Bronchial epithelial cell (primary cell): ENCODE measurements around the gene CSAD. TPM values are rescaled to one million over a fixed set of nuclear protein-coding genes. Genes with fewer than 3 reads are reported as not detected.

ENCODE experiments used
- DNase-seq: peaks from one replicate; pipeline ENCODE4 v3.0.0-alpha.2; 2010; ENCODE audit warnings: low read depth
- FAIRE-seq: peaks from 2 replicates; lab custom pipeline; 2011; peaks lifted over from hg19 to GRCh38; lab: Jason Lieb, UNC
- H3K27me3 ChIP-seq: 2 replicates; pipeline ENCODE4 v1.5.1; 2011; ENCODE audit warnings: low read length; ENCODE audit not compliant: control insufficient read depth, insufficient read depth
- H3K36me3 ChIP-seq: 2 replicates; pipeline ENCODE4 v1.5.1; 2011; ENCODE audit warnings: low read length; ENCODE audit not compliant: control insufficient read depth, insufficient read depth
- H3K4me3 ChIP-seq: 2 replicates; pipeline ENCODE4 v1.5.1; 2011; ENCODE audit warnings: mild to moderate bottlenecking, low read depth, low read length, control low read depth
- CTCF ChIP-seq: IDR thresholded peaks from 2 replicates; pipeline ENCODE4 v1.5.1; 2011; ENCODE audit warnings: mild to moderate bottlenecking, moderate library complexity, low read length, control low read depth, inconsistent platforms; ENCODE audit not compliant: insufficient read depth, severe bottlenecking
- total RNA-seq: library from RNA; depleted of rRNA; stranded (reverse); fragments of >200 nt; gene quantifications from 2 replicates; pipeline ENCODE4 v1.2.1, GENCODE V29; 2014

The CSAD gene
- total RNA-seq, 1 donor from 2014 or later = 6.6 TPM

DNA sequence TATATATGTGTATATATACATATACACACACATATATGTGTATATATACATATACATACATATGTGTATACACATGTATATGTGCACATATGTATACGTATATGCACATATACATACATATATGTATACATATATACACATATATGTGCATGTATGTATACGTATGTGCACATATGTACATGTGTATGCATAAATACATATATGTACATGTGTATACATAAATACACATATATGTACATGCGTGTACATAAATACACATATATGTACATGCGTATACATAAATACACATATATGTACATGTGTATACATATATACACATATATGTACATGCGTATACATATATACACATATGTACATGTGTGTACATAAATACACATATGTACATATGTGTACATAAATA is 33.5 kb downstream of the CSAD start:
- no peak for FAIRE-seq
- DNase-seq = no peak
- Histone ChIP-seq H3K36me3 (no peaks in the 10 kb centered on the region), H3K4me3 (no peak overlapping the region), H3K27me3 (no peaks in the 10 kb centered on the region)
- no peak for TF ChIP-seq CTCF

DNA sequence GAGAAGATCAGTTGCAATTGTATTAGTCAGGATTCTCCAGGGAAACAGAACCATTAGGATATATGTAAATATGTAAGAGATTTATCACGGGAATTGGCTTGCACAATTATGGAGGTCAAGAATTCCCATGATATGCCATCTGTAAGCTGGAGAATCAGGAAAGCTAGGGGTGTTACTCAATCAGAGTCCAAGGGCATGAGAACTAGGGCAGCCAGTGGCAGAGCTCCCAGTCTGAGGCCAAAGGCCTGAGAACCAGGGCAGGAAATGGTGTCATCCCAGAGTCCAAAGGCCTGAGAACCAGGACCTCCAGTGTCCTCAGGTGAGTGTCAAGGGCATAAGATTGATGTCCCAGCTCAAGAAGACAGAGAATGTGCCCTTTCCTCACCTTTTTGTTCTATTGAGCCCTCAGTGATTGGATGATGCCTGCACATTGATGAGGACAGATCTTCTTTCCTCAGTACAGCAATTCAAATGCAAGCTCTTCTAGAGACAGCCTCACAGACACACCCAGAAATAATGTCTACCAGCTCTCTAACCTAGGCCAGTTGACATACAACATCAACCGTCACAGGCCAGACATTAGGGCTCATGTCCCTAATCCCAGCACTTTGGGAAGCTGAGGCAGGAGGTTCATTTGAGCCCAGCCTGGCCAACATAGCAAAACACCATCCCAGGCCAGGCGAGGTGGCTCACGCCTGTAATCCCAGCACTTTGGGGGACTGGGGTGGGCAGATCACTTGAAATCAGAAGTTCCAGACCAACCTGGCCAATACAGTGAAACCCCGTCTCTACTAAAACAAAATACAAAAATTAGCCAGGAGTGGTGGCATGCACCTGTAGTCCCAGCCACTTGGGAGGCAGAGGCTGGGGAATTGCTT is 35.1 kb downstream of the CSAD start:
- DNase-seq = peak; percentile 14
- Histone ChIP-seq H3K36me3 (no peaks in the 10 kb centered on the region), H3K4me3 (no peak overlapping the region), H3K27me3 (no peaks in the 10 kb centered on the region)
- FAIRE-seq = no peak
- no peak for TF ChIP-seq CTCF

GRCh38 chr12:53143355-53143754 is 37.4 kb downstream of the CSAD start:
- DNase-seq (no peak), FAIRE-seq (no peak)
- TF ChIP-seq CTCF = no peak
- H3K4me3 ChIP-seq = no peak overlapping the region
- no peaks in the 10 kb centered on the region for H3K27me3 ChIP-seq
- H3K36me3 ChIP-seq = no peaks in the 10 kb centered on the region

DNA sequence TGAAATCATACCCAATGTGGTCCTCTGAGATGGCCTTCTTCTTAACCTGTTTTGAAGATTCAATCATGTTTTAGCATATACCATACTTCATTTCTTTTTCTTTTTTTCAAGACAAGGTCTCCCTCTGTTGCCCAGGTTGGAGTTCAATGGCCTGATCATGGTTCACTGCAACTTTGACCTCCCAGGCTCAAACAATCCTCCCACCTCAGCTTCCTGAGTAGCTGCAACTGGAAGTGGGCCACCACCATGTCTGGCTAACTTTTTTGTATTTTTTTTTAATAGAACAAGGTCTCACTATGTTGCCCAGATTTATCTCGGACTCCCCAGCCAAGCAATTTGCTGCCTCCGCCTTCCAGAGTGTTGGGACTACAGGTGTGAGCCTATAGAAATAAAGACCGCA is 47.0 kb downstream of the CSAD start:
- no peaks in the 10 kb centered on the region for H3K27me3 ChIP-seq
- DNase-seq (no peak), FAIRE-seq (no peak)
- no peaks in the 10 kb centered on the region for H3K36me3 ChIP-seq
- no peak overlapping the region for H3K4me3 ChIP-seq
- TF ChIP-seq CTCF = no peak

GRCh38 chr12:53131844-53132243 is 48.9 kb downstream of the CSAD start:
- Histone ChIP-seq H3K27me3 (no peaks in the 10 kb centered on the region), H3K4me3 (no peak overlapping the region), H3K36me3 (no peaks in the 10 kb centered on the region)
- TF ChIP-seq CTCF = no peak
- no peak for DNase-seq
- no peak for FAIRE-seq
